Renal cortical epithelial cell (primary cell): ENCODE measurements around the gene ITIH1. TPM values are rescaled to one million over a fixed set of nuclear protein-coding genes. Genes with fewer than 3 reads are reported as not detected.
"Not testable (repeated sequence)": the region's sequence is repeated elsewhere in the genome, so short reads cannot be mapped to it uniquely, and the experiment has no call there.

Source experiments
- DNase-seq: peaks from one replicate; pipeline ENCODE4 v3.0.0-alpha.2; 2011; ENCODE audit warnings: low read depth
- total RNA-seq: library from RNA; depleted of rRNA; stranded (reverse); fragments of >200 nt; gene quantifications from 2 replicates; pipeline ENCODE4 v1.2.3, GENCODE V29; 2014

Gene ITIH1
- total RNA-seq, 1 donor from 2014 or later, result not detected

GRCh38 chr3:52774066-52774713 lies 3.2 kb upstream of the ITIH1 start:
- DNase-seq, result no peak

- DNase-seq, result no peak
Observed at GRCh38 chr3:52774901-52775864, 2.2 kb upstream of the ITIH1 start.

DNA sequence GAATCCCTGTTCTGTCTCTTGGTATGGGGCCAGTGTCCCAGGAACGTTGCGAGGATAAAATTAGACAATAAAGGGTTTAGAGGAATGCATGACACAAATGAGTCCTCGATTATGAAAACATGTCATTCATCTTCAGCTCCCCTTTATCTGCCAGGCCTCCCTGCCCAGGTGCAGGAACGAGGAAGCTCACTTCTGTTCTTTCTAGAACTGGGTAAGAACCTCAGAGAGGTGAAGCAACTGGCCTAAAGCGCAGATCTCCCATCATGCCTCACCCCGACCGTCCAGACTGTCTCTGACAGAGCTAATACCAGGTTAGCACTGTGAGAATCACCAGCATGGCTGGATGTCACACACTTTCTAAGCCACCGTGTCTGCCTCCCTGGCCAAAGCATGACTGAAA lies 1.5 kb upstream of the ITIH1 start:
- no peak for DNase-seq

DNA sequence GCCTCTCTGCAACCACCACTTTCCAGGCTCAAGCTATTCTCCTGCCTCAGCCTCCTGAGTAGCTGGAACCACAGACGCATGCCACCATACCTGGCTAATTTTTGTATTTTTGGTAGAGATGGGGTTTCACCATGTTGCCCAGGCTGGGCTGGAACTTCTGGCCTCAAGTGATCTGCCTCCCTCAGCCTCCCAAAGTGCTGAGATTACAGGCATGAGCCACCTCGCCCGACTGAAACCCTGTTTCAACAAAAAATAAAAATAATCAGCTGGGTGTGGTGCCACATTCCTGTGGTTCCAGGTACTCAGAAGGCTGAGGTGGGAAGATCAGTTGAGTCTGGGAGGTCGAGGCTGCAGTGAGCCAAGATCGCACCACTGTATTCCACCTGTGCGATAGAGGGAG lies 913 bp upstream of the ITIH1 start:
- DNase-seq, result not testable (repeated sequence)

- DNase-seq, result no peak
Observed at GRCh38 chr3:52777959-52778805, 783 bp downstream of the ITIH1 start.

- DNase-seq, result no peak
Observed at GRCh38 chr3:52779011-52779836, 1.8 kb downstream of the ITIH1 start.

- DNase-seq, result no peak
Observed at GRCh38 chr3:52779837-52780585, 2.6 kb downstream of the ITIH1 start.

DNA sequence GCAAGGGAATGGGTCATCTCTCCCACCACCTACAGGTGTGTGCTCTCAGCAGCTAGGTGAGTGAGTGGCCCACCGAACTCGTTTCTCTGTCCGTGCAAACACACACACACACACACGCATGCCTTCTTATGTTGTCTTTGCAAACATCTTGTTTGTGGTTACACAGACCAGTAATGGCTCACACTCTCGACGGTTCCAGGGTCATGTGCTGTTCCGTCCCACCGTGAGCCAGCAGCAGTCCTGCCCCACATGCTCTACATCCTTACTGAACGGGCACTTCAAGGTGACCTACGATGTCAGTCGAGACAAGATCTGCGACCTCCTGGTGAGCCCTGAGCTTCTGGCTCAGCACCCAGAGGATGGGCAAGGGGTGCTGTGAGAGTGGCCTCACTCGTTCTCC lies 4.3 kb downstream of the ITIH1 start:
- no peak for DNase-seq

GRCh38 chr3:52782412-52783210 lies 5.2 kb downstream of the ITIH1 start:
- no peak for DNase-seq

- no peak for DNase-seq
Observed at GRCh38 chr3:52783211-52783555, 5.8 kb downstream of the ITIH1 start.

GRCh38 chr3:52784021-52784621 lies 6.7 kb downstream of the ITIH1 start:
- DNase-seq, result no peak

DNA sequence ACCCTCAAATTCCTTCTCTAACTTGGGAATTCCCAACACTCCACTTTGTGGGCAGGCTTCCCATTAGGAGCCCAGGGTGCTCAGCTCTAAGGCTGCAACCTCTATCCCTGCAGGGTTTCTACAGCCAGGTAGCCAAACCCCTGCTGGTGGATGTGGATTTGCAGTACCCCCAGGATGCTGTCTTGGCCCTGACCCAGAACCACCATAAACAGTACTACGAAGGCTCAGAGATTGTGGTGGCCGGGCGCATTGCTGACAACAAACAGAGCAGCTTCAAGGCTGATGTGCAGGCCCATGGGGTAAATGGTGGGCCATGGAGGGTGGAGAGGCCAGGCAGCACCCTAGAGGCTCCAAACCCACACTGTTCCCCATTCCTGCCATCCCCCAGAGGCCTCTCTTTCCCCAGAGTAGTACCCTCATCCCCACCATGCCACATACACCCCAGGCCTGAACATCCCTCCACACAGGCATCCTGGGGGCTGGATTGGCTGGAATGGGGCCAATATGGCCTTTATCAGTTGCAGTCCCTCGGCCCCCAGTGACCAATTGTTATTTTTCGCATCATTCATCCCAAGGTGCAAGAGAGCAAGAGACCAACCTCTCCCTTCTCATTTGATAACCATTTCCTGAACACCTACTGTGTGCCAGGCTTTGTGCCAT lies 7.7 kb downstream of the ITIH1 start:
- no peak for DNase-seq

GRCh38 chr3:52786330-52787215 lies 9.2 kb downstream of the ITIH1 start:
- DNase-seq, result no peak

DNA sequence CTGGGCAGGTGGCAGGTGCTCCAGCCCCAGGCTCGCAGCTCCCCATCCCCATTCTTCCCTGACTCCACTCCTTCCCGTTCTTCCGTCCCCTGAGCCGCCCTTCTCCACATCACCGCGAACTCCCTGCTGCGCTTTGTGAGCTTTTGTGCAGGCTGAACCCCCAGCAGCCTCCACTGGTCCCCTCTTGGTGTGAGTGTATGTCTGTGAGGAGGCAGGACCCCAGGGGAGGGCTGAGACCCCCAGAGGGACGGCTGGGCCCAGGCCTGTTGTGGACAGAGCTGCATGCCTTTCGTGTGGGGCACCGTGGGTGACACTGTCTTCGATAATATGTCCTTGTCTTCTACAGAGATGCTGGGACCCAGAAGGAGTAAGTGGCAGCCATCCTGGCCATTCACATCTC lies 9.8 kb downstream of the ITIH1 start:
- DNase-seq, result no peak

DNA sequence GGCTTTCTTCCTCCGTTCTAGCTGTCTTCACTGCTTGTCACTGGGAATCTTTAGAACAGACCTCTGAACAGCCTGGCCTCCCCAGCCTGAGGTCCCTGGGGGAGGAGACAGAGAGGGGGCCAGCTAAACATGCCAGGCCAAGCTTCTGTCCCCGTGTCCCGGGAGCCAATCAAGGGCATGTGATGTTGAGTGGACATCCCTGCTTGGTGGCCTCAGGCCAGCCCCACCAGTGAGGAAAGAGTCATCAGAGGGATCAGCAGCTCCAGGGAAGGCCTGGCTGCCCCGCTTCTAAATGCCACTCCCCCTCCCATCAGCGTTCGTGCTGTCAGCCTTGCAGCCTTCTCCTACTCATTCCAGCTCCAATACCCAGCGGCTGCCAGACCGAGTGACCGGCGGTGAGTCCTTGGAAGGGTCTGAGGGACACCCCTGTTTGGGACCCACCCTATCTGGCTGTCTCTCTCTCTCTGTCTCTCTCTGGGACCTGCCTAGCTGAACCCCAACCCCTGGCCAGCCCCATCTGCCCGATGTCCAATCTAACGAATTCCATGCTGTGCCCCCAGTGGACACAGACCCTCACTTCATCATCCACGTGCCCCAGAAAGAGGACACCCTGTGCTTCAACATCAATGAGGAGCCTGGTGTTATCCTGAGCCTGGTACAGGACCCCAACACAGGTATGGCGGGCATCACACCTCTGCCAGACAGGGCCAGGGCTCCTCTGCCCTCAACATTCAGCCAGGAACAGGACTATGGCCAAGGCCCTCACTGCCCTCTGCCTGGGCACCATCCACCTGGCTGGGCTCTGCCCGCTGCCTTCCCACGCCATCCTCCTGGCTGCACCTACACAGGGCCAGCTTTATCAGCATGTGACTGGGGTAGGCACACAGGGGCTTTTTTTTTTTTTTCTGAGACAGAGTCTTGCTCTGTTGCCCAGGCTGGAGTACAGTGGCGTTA lies 10.6 kb downstream of the ITIH1 start:
- no peak for DNase-seq

- DNase-seq, result no peak
Observed at GRCh38 chr3:52788890-52789745, 11.7 kb downstream of the ITIH1 start.
